Thyroid gland (tissue), 4 donors: Measurements from ENCODE around the gene FKBP9. TPM values are rescaled to one million over a fixed set of nuclear protein-coding genes. Genes with fewer than 3 reads are reported as not detected.
"Not testable (repeated sequence)": the region's sequence is repeated elsewhere in the genome, so short reads cannot be mapped to it uniquely, and the experiment has no call there.

Experiments
- DNase-seq, 2 donors: peaks; one replicate each; pipeline ENCODE4 v3.0.0-alpha.2; 2019
- H3K27ac ChIP-seq, 3 donors: fragments of 200-600 bp; sonication (generic); 1 replicate in 2 of 3; 2 replicates in 1 of 3; pipeline ENCODE4 v1.5.1; 2016 to 2019; ENCODE audit warnings: mild to moderate bottlenecking in 1 of 3, moderate library complexity in 1 of 3
- H3K27me3 ChIP-seq: fragments of 200-600 bp; sonication (generic); one replicate; pipeline ENCODE4 v1.5.1; 2019
- H3K36me3 ChIP-seq, 2 donors: fragments of 200-600 bp; sonication (generic); one replicate each; pipeline ENCODE4 v1.5.1; 2016 to 2019
- H3K4me1 ChIP-seq, 2 donors: fragments of 200-600 bp; sonication (generic); one replicate each; pipeline ENCODE4 v1.5.1; 2017 to 2019
- H3K4me3 ChIP-seq, 3 donors: fragments of 200-600 bp; sonication (generic); replicated peaks in 1 of 3; 1 replicate in 2 of 3; 2 replicates in 1 of 3; pipeline ENCODE4 v1.5.1; 2016; ENCODE audit warnings: mild to moderate bottlenecking in 1 of 3
- H3K9me3 ChIP-seq: fragments of 200-600 bp; sonication (generic); one replicate; pipeline ENCODE4 v1.5.1; 2017
- POLR2A ChIP-seq, 2 donors: fragments of 450-650 bp; IDR thresholded peaks; one replicate each; pipeline ENCODE4 v1.6.1; 2017; ENCODE audit warnings: antibody characterized with exemption in 2 of 2, mild to moderate bottlenecking in 2 of 2, moderate library complexity in 1 of 2
- WGBS, 2 donors: methylation state at CpG; one replicate each; pipeline ENCODE4 v1.1.5; 2017; 5-methylcytosine and 5-hydroxymethylcytosine counted together
- intact Hi-C: fragments of 100-400 bp; cut with DNase I; formaldehyde crosslinking; loops from one replicate; pipeline ENCODE4 v1.15.1; 2023
- total RNA-seq, 4 donors: library from RNA; depleted of rRNA; stranded (reverse); fragments of >200 nt; gene quantifications; one replicate each; pipeline ENCODE4 v1.2.3, GENCODE V29; 2016
- TF ChIP-seq, protein P1 (sequence below), 6 experiments: fragments of 200-600 bp in 3 of 6; fragments of 450-650 bp in 3 of 6; sonication (generic) in 3 of 6; IDR thresholded peaks; one replicate each; pipeline ENCODE4 v1.5.1; 2016 to 2019; ENCODE audit warnings: antibody characterized with exemption in 6 of 6, mild to moderate bottlenecking in 2 of 6, inconsistent platforms in 1 of 6, moderate library complexity in 1 of 6

The FKBP9 gene
- total RNA-seq, 4 donors from 2014 or later: 94.7 to 139 (median 123) TPM

DNA sequence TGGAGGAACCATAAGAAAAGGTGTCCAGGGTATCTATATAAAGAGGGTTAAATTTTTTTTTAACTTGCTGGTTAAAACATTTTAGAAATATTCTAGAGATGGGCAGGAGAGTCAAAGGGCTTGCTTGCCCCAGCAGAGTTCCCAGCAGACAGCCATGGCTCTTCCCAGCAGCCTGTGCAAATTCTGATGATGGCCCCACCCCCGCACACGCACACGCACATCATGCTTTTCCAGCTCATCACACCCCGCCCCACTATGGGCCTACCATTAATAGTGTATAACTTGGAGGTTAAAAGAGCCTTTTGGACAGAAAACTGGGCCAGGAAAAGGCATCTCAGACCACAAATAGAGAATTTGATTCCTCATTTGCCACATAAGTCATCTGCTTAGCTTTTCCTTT, 48.5 kb downstream of the FKBP9 start:
- DNase-seq, H3K4me3 ChIP-seq, H3K9me3 ChIP-seq, intact Hi-C loops, H3K27ac ChIP-seq, H3K27me3 ChIP-seq, H3K36me3 ChIP-seq, H3K4me1 ChIP-seq: not testable (repeated sequence)
- 86 to 94% methylated on average over 4 of the region's 4 CpGs for WGBS, 2 donors

DNA sequence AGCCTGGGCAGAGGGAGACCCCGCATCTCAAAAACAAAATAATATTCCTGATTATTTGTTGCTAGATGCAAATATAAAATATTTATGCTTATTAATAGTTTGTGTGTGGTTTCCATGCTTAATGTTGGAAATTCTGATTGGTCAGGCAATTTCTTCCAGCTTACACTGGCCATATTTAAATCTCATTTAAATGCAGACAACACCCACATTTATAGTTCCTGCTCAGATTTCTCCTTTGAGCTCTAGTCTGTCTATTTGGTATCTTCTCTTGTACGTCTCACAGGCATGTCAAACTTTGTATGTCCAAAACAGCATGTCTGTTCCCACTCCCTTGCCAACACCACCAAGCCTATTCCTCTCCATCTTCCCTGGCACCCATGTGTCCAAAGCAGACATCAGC, 52.5 kb downstream of the FKBP9 start:
- TF ChIP-seq, protein P1, sequence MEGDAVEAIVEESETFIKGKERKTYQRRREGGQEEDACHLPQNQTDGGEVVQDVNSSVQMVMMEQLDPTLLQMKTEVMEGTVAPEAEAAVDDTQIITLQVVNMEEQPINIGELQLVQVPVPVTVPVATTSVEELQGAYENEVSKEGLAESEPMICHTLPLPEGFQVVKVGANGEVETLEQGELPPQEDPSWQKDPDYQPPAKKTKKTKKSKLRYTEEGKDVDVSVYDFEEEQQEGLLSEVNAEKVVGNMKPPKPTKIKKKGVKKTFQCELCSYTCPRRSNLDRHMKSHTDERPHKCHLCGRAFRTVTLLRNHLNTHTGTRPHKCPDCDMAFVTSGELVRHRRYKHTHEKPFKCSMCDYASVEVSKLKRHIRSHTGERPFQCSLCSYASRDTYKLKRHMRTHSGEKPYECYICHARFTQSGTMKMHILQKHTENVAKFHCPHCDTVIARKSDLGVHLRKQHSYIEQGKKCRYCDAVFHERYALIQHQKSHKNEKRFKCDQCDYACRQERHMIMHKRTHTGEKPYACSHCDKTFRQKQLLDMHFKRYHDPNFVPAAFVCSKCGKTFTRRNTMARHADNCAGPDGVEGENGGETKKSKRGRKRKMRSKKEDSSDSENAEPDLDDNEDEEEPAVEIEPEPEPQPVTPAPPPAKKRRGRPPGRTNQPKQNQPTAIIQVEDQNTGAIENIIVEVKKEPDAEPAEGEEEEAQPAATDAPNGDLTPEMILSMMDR (IDR thresholded peaks at IDR 0.05): no peak
- no peak for TF ChIP-seq POLR2A (IDR thresholded peaks at IDR 0.05)
- 98 to 99% methylated on average over 2 of the region's 2 CpGs for WGBS, 2 donors
- Histone ChIP-seq H3K27ac (no peak overlapping the region), H3K27me3 (no peaks in the 10 kb centered on the region), H3K4me1 (no peaks in the 10 kb centered on the region), H3K4me3 (no peak overlapping the region), H3K9me3 (no peaks in the 10 kb centered on the region), H3K36me3 (peaks cover 0 to 11% of the 10 kb centered on the region in 2 donors)
- intact Hi-C loops: no loop called here
- DNase-seq: no peak

DNA sequence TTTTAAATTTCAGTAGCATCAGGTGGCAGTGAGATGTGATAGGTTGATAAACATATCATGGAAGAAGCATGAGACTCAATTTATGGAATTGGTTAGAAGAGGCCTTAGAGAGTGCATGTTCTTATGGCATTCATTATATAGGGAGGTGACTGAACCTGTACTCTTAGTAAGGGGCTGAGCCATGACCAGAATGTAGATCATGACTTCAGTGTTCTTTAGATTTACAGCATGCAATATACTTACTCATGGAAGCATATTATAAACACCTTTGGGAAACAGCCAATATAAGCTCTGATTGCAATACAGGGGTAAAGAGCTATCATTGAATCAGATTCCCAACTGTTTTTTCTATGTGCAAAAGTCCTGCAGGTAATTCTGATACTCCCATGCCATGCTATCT, 55.1 kb downstream of the FKBP9 start:
- TF ChIP-seq, protein P1 (IDR thresholded peaks at IDR 0.05): no peak
- TF ChIP-seq POLR2A (IDR thresholded peaks at IDR 0.05): no peak
- H3K27ac ChIP-seq: no peak overlapping the region
- DNase-seq: no peak
- no peak overlapping the region for H3K4me3 ChIP-seq
- no peaks in the 10 kb centered on the region for H3K9me3 ChIP-seq
- intact Hi-C loops: no loop called here
- no peaks in the 10 kb centered on the region for H3K27me3 ChIP-seq
- peaks cover 3 to 14% of the 10 kb centered on the region in 2 donors for H3K36me3 ChIP-seq
- no peaks in the 10 kb centered on the region for H3K4me1 ChIP-seq

DNA sequence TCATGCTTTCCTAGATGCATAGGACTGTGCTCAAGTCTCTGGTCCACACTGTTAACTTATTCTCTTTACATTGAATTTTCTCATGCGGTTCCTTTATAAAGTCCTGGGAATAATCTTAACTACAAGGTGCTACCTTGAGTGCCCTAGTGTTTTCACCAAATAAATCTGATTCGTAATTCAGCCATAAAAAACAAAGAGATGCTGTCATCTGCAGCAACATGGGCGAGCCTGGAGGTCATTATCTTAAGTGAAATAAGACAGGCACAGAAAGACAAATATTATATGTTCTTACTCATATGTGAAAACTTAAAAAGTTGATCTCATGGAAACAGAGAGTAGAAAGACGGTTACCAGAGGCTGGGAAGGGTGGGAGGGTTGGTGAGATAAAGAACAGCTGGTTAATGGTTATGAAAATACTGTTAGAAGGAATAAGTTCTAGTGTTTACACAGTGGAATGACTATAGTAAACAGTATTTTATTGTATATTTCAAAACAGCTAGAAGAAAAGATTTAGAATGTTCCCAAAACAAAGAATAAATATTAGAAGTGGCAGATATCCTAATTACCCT, 67.0 kb downstream of the FKBP9 start:
- Histone ChIP-seq H3K4me3 (no peak overlapping the region), H3K27ac (no peak overlapping the region), H3K36me3 (peaks cover 5 to 11% of the 10 kb centered on the region in 2 donors), H3K9me3 (no peaks in the 10 kb centered on the region), H3K27me3 (no peaks in the 10 kb centered on the region), H3K4me1 (no peaks in the 10 kb centered on the region)
- 95 to 96% methylated on average over 4 of the region's 4 CpGs for WGBS, 2 donors
- TF ChIP-seq POLR2A (IDR thresholded peaks at IDR 0.05): no peak
- TF ChIP-seq, protein P1 (IDR thresholded peaks at IDR 0.05): no peak
- no peak for DNase-seq
- intact Hi-C loops: no loop called here

DNA sequence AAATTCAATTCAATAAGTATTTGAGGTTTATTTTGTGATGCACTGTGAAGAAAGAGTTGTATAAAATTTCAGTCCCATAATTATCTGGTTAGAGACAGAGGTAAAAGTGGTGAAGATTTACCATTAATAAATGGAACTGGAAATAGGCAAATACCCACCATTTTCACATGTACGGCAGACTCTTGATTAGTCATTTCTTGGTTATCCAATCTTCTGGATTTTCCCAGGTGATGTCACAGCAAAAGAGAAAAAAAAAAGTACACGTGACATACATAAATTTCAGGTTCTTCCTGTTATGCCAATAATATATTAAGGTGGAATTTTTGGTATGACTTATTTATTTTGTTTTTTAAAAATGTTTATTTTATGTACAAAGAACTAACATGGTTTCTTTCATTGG, 78.5 kb downstream of the FKBP9 start:
- Histone ChIP-seq H3K9me3 (no peaks in the 10 kb centered on the region), H3K27ac (no peak overlapping the region), H3K27me3 (no peaks in the 10 kb centered on the region), H3K4me3 (no peak overlapping the region), H3K4me1 (peaks cover 14 to 16% of the 10 kb centered on the region in 2 donors), H3K36me3 (no peaks in the 10 kb centered on the region)
- TF ChIP-seq, protein P1 (IDR thresholded peaks at IDR 0.05): no peak
- TF ChIP-seq POLR2A (IDR thresholded peaks at IDR 0.05): no peak
- WGBS, 2 donors: 91 to 94% methylated on average over 2 of the region's 2 CpGs
- no peak for DNase-seq
- intact Hi-C loops: no loop called here

DNA sequence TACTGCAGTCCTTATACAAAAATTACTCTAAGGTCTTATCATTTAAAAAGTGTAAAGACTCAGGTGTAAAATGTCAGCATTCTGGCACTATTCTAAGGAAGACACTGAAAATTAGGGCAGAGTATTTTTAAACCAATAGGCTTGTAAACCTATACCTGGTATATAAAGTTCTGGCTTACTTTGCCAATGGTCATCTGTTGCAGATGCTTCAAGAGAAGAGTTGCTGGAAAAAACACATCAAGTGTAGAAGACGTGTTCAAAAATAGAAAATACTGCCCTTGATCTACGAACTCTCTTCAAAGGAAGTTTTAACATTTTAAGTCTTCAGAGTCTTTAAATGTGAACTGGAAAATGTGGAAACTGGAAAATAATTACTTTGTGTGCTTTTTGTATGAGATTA, 81.4 kb downstream of the FKBP9 start:
- H3K4me3 ChIP-seq: no peak overlapping the region
- 17 to 45% methylated on average over 2 of the region's 2 CpGs for WGBS, 2 donors
- peak overlapping the region in 1 of 3 donors; percentile 48 for H3K27ac ChIP-seq
- H3K9me3 ChIP-seq: no peaks in the 10 kb centered on the region
- H3K4me1 ChIP-seq: peaks cover 26 to 39% of the 10 kb centered on the region in 2 donors
- DNase-seq: no peak
- H3K36me3 ChIP-seq: no peaks in the 10 kb centered on the region
- TF ChIP-seq, protein P1 (IDR thresholded peaks at IDR 0.05): no peak
- no peak for TF ChIP-seq POLR2A (IDR thresholded peaks at IDR 0.05)
- no peaks in the 10 kb centered on the region for H3K27me3 ChIP-seq
- intact Hi-C loops: no loop called here
